ENCODE measurements around the gene C4BPB.

C4BPB gene

GRCh38 chr1:207052911-207053769 is 35.5 kb upstream of the C4BPB start, which contains the start of gene PFKFB2:
TSS of gene PFKFB2 (plus strand) at chr1:207053275. CDS start at chr1:207054718, 1,443 bp downstream.
- Mint-ChIP-seq H3K9me3 (no peaks in the 10 kb centered on the region), H3K27ac (peak within 1 kb of the TSS; percentile 88), H3K4me1 (peaks cover 49% of the 10 kb centered on the region), H3K27me3 (peaks cover 2% of the 10 kb centered on the region), H3K36me3 (ENCODE audit: low read depth) (peaks cover 9% of the 10 kb centered on the region), H3K4me3 (peak within 1 kb of the TSS; percentile 100)
- ATAC-seq (peak; percentile 79), DNase-seq (peak; percentile 95)

- Mint-ChIP-seq H3K36me3 (ENCODE audit: low read depth) (peaks cover 3% of the 10 kb centered on the region), H3K4me3 (no peak overlapping the region), H3K4me1 (peaks cover 37% of the 10 kb centered on the region), H3K27ac (no peak overlapping the region), H3K9me3 (no peaks in the 10 kb centered on the region), H3K27me3 (peaks cover 2% of the 10 kb centered on the region)
- DNase-seq (no peak), ATAC-seq (no peak)
Measured at GRCh38 chr1:207054491-207054890, 34.2 kb upstream of the C4BPB start.

GRCh38 chr1:207055386-207056001 is 33.2 kb upstream of the C4BPB start:
- H3K9me3 Mint-ChIP-seq: no peaks in the 10 kb centered on the region
- no peaks in the 10 kb centered on the region for H3K36me3 Mint-ChIP-seq (ENCODE audit: low read depth)
- H3K27me3 Mint-ChIP-seq: peaks cover 2% of the 10 kb centered on the region
- H3K4me1 Mint-ChIP-seq: peaks cover 30% of the 10 kb centered on the region
- no peak for DNase-seq
- ATAC-seq: no peak
- H3K4me3 Mint-ChIP-seq: no peak overlapping the region
- no peak overlapping the region for H3K27ac Mint-ChIP-seq

GRCh38 chr1:207056673-207057072 is 32.0 kb upstream of the C4BPB start:
- Mint-ChIP-seq H3K4me3 (no peak overlapping the region), H3K27ac (no peak overlapping the region), H3K9me3 (no peaks in the 10 kb centered on the region), H3K4me1 (peaks cover 22% of the 10 kb centered on the region), H3K36me3 (ENCODE audit: low read depth) (no peaks in the 10 kb centered on the region), H3K27me3 (peaks cover 2% of the 10 kb centered on the region)
- ATAC-seq (no peak), DNase-seq (no peak)

GRCh38 chr1:207058252-207058651 is 30.4 kb upstream of the C4BPB start:
- ATAC-seq (no peak), DNase-seq (no peak)
- no peak overlapping the region for H3K4me3 Mint-ChIP-seq
- H3K36me3 Mint-ChIP-seq (ENCODE audit: low read depth): no peaks in the 10 kb centered on the region
- H3K27ac Mint-ChIP-seq: no peak overlapping the region
- no peaks in the 10 kb centered on the region for H3K9me3 Mint-ChIP-seq
- H3K4me1 Mint-ChIP-seq: peaks cover 6% of the 10 kb centered on the region
- H3K27me3 Mint-ChIP-seq: peaks cover 2% of the 10 kb centered on the region

- no peaks in the 10 kb centered on the region for H3K36me3 Mint-ChIP-seq (ENCODE audit: low read depth)
- no peak overlapping the region for H3K27ac Mint-ChIP-seq
- no peak for DNase-seq
- H3K4me1 Mint-ChIP-seq: peaks cover under 1% of the 10 kb centered on the region
- no peaks in the 10 kb centered on the region for H3K9me3 Mint-ChIP-seq
- H3K4me3 Mint-ChIP-seq: no peak overlapping the region
- H3K27me3 Mint-ChIP-seq: no peaks in the 10 kb centered on the region
- ATAC-seq: no peak
Measured at GRCh38 chr1:207058878-207059867, 29.5 kb upstream of the C4BPB start.

GRCh38 chr1:207059881-207060280 is 28.8 kb upstream of the C4BPB start:
- H3K27me3 Mint-ChIP-seq: no peaks in the 10 kb centered on the region
- no peaks in the 10 kb centered on the region for H3K36me3 Mint-ChIP-seq (ENCODE audit: low read depth)
- ATAC-seq (no peak), DNase-seq (no peak)
- no peaks in the 10 kb centered on the region for H3K4me1 Mint-ChIP-seq
- H3K4me3 Mint-ChIP-seq: no peak overlapping the region
- no peaks in the 10 kb centered on the region for H3K9me3 Mint-ChIP-seq
- no peak overlapping the region for H3K27ac Mint-ChIP-seq

GRCh38 chr1:207060596-207060995 is 28.1 kb upstream of the C4BPB start:
- Mint-ChIP-seq H3K9me3 (no peaks in the 10 kb centered on the region), H3K27ac (no peak overlapping the region), H3K4me1 (no peaks in the 10 kb centered on the region), H3K36me3 (ENCODE audit: low read depth) (no peaks in the 10 kb centered on the region), H3K27me3 (no peaks in the 10 kb centered on the region), H3K4me3 (no peak overlapping the region)
- DNase-seq (no peak), ATAC-seq (no peak)

GRCh38 chr1:207062058-207062457 is 26.6 kb upstream of the C4BPB start:
- H3K4me3 Mint-ChIP-seq: no peak overlapping the region
- no peaks in the 10 kb centered on the region for H3K36me3 Mint-ChIP-seq (ENCODE audit: low read depth)
- no peaks in the 10 kb centered on the region for H3K9me3 Mint-ChIP-seq
- no peak for DNase-seq
- H3K27me3 Mint-ChIP-seq: no peaks in the 10 kb centered on the region
- no peak overlapping the region for H3K27ac Mint-ChIP-seq
- H3K4me1 Mint-ChIP-seq: no peaks in the 10 kb centered on the region
- ATAC-seq: no peak

- Mint-ChIP-seq H3K4me1 (no peaks in the 10 kb centered on the region), H3K27ac (no peak overlapping the region), H3K4me3 (no peak overlapping the region)
Measured at GRCh38 chr1:207063014-207063413, 25.6 kb upstream of the C4BPB start.

GRCh38 chr1:207064561-207064960 is 24.1 kb upstream of the C4BPB start:
- H3K27ac Mint-ChIP-seq: no peak overlapping the region
- peaks cover 7% of the 10 kb centered on the region for H3K36me3 Mint-ChIP-seq (ENCODE audit: low read depth)
- H3K4me1 Mint-ChIP-seq: peaks cover 7% of the 10 kb centered on the region
- no peak overlapping the region for H3K4me3 Mint-ChIP-seq
- ATAC-seq (no peak), DNase-seq (no peak)
- H3K9me3 Mint-ChIP-seq: no peaks in the 10 kb centered on the region
- no peaks in the 10 kb centered on the region for H3K27me3 Mint-ChIP-seq

More at GRCh38 chr1:207063014-207063413, 25.6 kb upstream of the C4BPB start:
- ATAC-seq (no peak), DNase-seq (no peak)
- no peaks in the 10 kb centered on the region for H3K27me3 Mint-ChIP-seq
- H3K9me3 Mint-ChIP-seq: no peaks in the 10 kb centered on the region
- H3K36me3 Mint-ChIP-seq (ENCODE audit: low read depth): peaks cover 2% of the 10 kb centered on the region

GRCh38 chr1:207067185-207067584 is 21.5 kb upstream of the C4BPB start:
- Mint-ChIP-seq H3K27me3 (no peaks in the 10 kb centered on the region), H3K36me3 (ENCODE audit: low read depth) (peaks cover 7% of the 10 kb centered on the region), H3K27ac (no peak overlapping the region), H3K4me3 (no peak overlapping the region), H3K9me3 (no peaks in the 10 kb centered on the region), H3K4me1 (peaks cover 29% of the 10 kb centered on the region)
- ATAC-seq: no peak
- no peak for DNase-seq

GRCh38 chr1:207067665-207068064 is 21.0 kb upstream of the C4BPB start:
- Mint-ChIP-seq H3K4me3 (no peak overlapping the region), H3K36me3 (ENCODE audit: low read depth) (peaks cover 7% of the 10 kb centered on the region), H3K27ac (no peak overlapping the region), H3K27me3 (no peaks in the 10 kb centered on the region), H3K4me1 (peaks cover 29% of the 10 kb centered on the region), H3K9me3 (no peaks in the 10 kb centered on the region)
- DNase-seq: no peak
- ATAC-seq: no peak

GRCh38 chr1:207069061-207069460 is 19.6 kb upstream of the C4BPB start:
- H3K9me3 Mint-ChIP-seq: no peaks in the 10 kb centered on the region
- ATAC-seq (peak; percentile 87), DNase-seq (peak; percentile 29)
- H3K4me1 Mint-ChIP-seq: peaks cover 29% of the 10 kb centered on the region
- H3K27me3 Mint-ChIP-seq: no peaks in the 10 kb centered on the region
- H3K36me3 Mint-ChIP-seq (ENCODE audit: low read depth): peaks cover 7% of the 10 kb centered on the region
- peak overlapping the region; percentile 32 for H3K27ac Mint-ChIP-seq
- H3K4me3 Mint-ChIP-seq: no peak overlapping the region
